Right lobe of liver (tissue), 4 donors: Measurements from ENCODE around the gene TMEM134.

Experiments
- CTCF ChIP-seq, 4 donors: fragments of 200-600 bp in 3 of 4; fragments of 450-650 bp in 1 of 4; IDR thresholded peaks; one replicate each; pipeline versions ENCODE4 v1.5.1 to v1.8.0; 2016 to 2022; ENCODE audit warnings: antibody characterized with exemption in 4 of 4, mild to moderate bottlenecking in 2 of 4
- POLR2A ChIP-seq: fragments of 450-650 bp; IDR thresholded peaks from one replicate; pipeline ENCODE4 v1.6.1; 2017; ENCODE audit warnings: antibody characterized with exemption, mild to moderate bottlenecking
- donor health status: DM: no; HTN: no; CAD: no.
- donor health status: DM: no; HTN: no; CAD: no.
- donor health status: DM: no; HTN: yes; CAD: no.

- TF ChIP-seq CTCF (IDR thresholded peaks at IDR 0.05) (no peak), POLR2A (no peak)
These were observed 20.3 kb upstream of the TMEM134 start for GRCh38 chr11:67489203-67489884.
